Measurements from ENCODE around the gene MYCN.

GRCh38 chr2:15956230-15956629, 15.9 kb downstream of the MYCN start:
- no peak for TF ChIP-seq ZNF567 (CRISPR knock-in tag; IDR thresholded peaks at IDR 0.05; ENCODE audit: borderline replicate concordance)
- no peak for TF ChIP-seq YY1 (IDR thresholded peaks at IDR 0.05; ENCODE audit: insufficient read depth, insufficient replicate concordance, low read depth, low read length)
- TF ChIP-seq FOXP4 (CRISPR knock-in tag; IDR thresholded peaks at IDR 0.05), result no peak

All from HepG2 (cell line).